Transverse colon (tissue), 4 donors: ENCODE results near the gene NLGN2. TPM values are rescaled to one million over a fixed set of nuclear protein-coding genes. Genes with fewer than 3 reads are reported as not detected.
A peak's percentile ranks its signal among the peaks of the same experiment; 100 is the strongest.

Experiments used
- DNase-seq: peaks from one replicate; pipeline ENCODE4 v3.0.0-alpha.2; 2019
- H3K27ac ChIP-seq, 4 donors: fragments of 200-600 bp; sonication (generic); 2 replicates each; pipeline ENCODE4 v1.5.1; 2016 to 2018; ENCODE audit warnings: inconsistent platforms in 4 of 4
- H3K27me3 ChIP-seq: fragments of 200-600 bp; sonication (generic); 2 replicates; pipeline ENCODE4 v1.5.1; 2017; ENCODE audit warnings: inconsistent platforms
- H3K36me3 ChIP-seq, 4 donors: fragments of 200-600 bp; sonication (generic); 2 replicates each; pipeline ENCODE4 v1.5.1; 2017 to 2019; ENCODE audit warnings: inconsistent platforms in 4 of 4
- H3K4me1 ChIP-seq, 4 donors: fragments of 200-600 bp; sonication (generic); 2 replicates each; pipeline ENCODE4 v1.5.1; 2017 to 2020; ENCODE audit warnings: inconsistent platforms in 4 of 4
- H3K4me3 ChIP-seq, 4 donors: fragments of 200-600 bp; sonication (generic); 1 replicate in 1 of 4; 2 replicates in 3 of 4; pipeline versions ENCODE4 v1.5.1 to v1.6.1; 2017 to 2019; ENCODE audit warnings: inconsistent platforms in 4 of 4
- H3K9me3 ChIP-seq, 2 donors: fragments of 200-600 bp; sonication (generic); 2 replicates each; pipeline ENCODE4 v1.5.1; 2017 to 2019; ENCODE audit warnings: inconsistent platforms in 2 of 2
- EP300 ChIP-seq: sonication (generic); formaldehyde crosslinking; IDR thresholded peaks from one replicate; pipeline ENCODE4 v1.6.1; 2017; ENCODE audit warnings: antibody characterized with exemption, low read depth
- POLR2A ChIP-seq: fragments of 450-650 bp; IDR thresholded peaks from one replicate; pipeline ENCODE4 v1.6.1; 2016; ENCODE audit warnings: antibody characterized with exemption, mild to moderate bottlenecking, moderate library complexity
- POLR2AphosphoS5 ChIP-seq, 3 donors: sonication (generic); formaldehyde crosslinking; IDR thresholded peaks; one replicate each; pipeline ENCODE4 v1.6.1; 2016; ENCODE audit warnings: antibody characterized with exemption in 3 of 3
- WGBS, 2 donors: methylation state at CpG; one replicate each; pipeline ENCODE4 v1.1.5; 2018; ENCODE audit warnings: low coverage in 1 of 2; 5-methylcytosine and 5-hydroxymethylcytosine counted together
- in situ Hi-C, 4 donors: fragments of 200-750 bp; cut with MboI; loops; one replicate each; pipeline versions ENCODE4 v1.15.0 to v1.15.1; 2017; ENCODE audit warnings: low sequenced_read_pairs in 3 of 4, low pct_ligation_motif_present in 1 of 4, low pct_unique_long_range_greater_than_20kb in 1 of 4
- intact Hi-C: fragments of 100-400 bp; cut with DNase I; formaldehyde crosslinking; loops from one replicate; pipeline ENCODE4 v1.15.1; 2023; ENCODE audit warnings: low total_unique reads
- total RNA-seq, 4 donors: library from RNA; depleted of rRNA; stranded (reverse); fragments of >200 nt; gene quantifications; one replicate each; pipeline ENCODE4 v1.1.0, GENCODE V29; 2016
- TF ChIP-seq, protein P1 (sequence below), 5 experiments: fragments of 200-600 bp in 3 of 5; fragments of 450-650 bp in 2 of 5; sonication (generic) in 3 of 5; IDR thresholded peaks; 1 replicate in 2 of 5; 2 replicates in 3 of 5; pipeline ENCODE4 v1.5.1; 2016 to 2017; ENCODE audit warnings: antibody characterized with exemption in 5 of 5, inconsistent platforms in 3 of 5, mild to moderate bottlenecking in 2 of 5, moderate library complexity in 1 of 5

The NLGN2 gene
- total RNA-seq, 4 donors from 2014 or later, result 2.2 to 12.3 (median 3.9) TPM

DNA sequence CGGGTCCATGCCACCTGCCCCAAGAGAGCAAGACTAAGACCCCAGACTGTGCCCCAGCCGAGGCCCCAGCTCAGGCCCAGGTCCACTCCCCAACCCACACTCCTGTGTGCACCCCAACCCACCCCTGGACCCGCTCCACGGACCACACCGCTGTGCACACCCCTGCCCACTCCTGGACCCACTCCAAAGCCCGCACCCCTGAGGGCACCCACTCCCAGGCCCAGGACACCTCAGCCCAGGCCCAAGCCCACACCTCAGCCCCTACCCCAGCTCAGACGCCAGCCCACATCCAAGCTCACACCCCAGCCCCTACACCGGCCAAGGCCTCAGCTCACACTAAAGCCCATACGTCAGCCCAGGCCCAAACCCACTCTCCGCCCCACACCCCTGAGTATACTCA, 22.1 kb downstream of the NLGN2 start:
- TF ChIP-seq, protein P1, sequence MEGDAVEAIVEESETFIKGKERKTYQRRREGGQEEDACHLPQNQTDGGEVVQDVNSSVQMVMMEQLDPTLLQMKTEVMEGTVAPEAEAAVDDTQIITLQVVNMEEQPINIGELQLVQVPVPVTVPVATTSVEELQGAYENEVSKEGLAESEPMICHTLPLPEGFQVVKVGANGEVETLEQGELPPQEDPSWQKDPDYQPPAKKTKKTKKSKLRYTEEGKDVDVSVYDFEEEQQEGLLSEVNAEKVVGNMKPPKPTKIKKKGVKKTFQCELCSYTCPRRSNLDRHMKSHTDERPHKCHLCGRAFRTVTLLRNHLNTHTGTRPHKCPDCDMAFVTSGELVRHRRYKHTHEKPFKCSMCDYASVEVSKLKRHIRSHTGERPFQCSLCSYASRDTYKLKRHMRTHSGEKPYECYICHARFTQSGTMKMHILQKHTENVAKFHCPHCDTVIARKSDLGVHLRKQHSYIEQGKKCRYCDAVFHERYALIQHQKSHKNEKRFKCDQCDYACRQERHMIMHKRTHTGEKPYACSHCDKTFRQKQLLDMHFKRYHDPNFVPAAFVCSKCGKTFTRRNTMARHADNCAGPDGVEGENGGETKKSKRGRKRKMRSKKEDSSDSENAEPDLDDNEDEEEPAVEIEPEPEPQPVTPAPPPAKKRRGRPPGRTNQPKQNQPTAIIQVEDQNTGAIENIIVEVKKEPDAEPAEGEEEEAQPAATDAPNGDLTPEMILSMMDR (IDR thresholded peaks at IDR 0.05), result no peak
- TF ChIP-seq EP300 (no peak), POLR2AphosphoS5 (IDR thresholded peaks at IDR 0.05) (no peak), POLR2A (no peak)
- in situ Hi-C loops, result loop anchor here in 2 of 4 donors (10.0 kb wide), 2 partner anchors 65 to 75 kb away; partner anchors contain the start of genes KCTD11 (in 1 of the 2) and TMEM95 (in 1 of the 2)
- H3K9me3 ChIP-seq, result no peaks in the 10 kb centered on the region

DNA sequence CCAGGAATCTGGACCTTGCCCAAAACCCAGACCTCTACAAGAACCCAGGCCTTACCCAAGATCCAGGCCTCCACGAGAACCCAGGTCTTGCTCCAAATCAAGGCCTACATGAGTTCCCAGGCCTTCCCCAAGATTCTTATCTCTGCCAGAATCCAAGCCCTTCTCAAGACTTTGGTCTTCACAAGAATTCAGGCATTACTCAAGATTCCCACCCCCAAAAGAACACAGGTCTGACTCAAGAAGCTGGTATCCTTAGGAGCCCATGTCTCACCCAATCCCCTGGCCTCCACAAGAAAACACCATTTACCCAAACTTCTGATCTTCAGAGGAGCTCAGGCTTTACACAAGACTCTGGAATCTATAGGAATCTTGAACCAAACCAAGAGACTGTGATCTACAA, 23.6 kb downstream of the NLGN2 start:
- intact Hi-C loops, result no loop called here
- Histone ChIP-seq H3K36me3 (no peaks in the 10 kb centered on the region), H3K9me3 (no peaks in the 10 kb centered on the region), H3K27me3 (no peaks in the 10 kb centered on the region), H3K4me3 (no peak overlapping the region), H3K27ac (no peak overlapping the region), H3K4me1 (peaks cover 3 to 12% (median 8%) of the 10 kb centered on the region in 4 donors)
- in situ Hi-C loops, result loop anchor here in 2 of 4 donors (10.0 kb wide), 2 partner anchors 66 to 76 kb away; partner anchors contain the start of genes KCTD11 (in 1 of the 2) and TMEM95 (in 1 of the 2)
- 85 to 100% methylated on average over 1 of the region's 1 CpG for WGBS, 2 donors
- DNase-seq, result no peak
- TF ChIP-seq POLR2A (no peak), POLR2AphosphoS5 (IDR thresholded peaks at IDR 0.05) (no peak), EP300 (no peak)

More for the DNA sequence above, 22.1 kb downstream of the NLGN2 start:
- H3K4me3 ChIP-seq, result no peak overlapping the region
- intact Hi-C loops, result no loop called here
- H3K27ac ChIP-seq, result no peak overlapping the region
- no peaks in the 10 kb centered on the region for H3K27me3 ChIP-seq
- peaks cover 0 to under 1% (median 0%) of the 10 kb centered on the region in 4 donors for H3K4me1 ChIP-seq
- no peak for DNase-seq
- no peaks in the 10 kb centered on the region for H3K36me3 ChIP-seq
- 80 to 93% methylated on average over 1 to 10 of the region's 10 CpGs for WGBS, 2 donors

DNA sequence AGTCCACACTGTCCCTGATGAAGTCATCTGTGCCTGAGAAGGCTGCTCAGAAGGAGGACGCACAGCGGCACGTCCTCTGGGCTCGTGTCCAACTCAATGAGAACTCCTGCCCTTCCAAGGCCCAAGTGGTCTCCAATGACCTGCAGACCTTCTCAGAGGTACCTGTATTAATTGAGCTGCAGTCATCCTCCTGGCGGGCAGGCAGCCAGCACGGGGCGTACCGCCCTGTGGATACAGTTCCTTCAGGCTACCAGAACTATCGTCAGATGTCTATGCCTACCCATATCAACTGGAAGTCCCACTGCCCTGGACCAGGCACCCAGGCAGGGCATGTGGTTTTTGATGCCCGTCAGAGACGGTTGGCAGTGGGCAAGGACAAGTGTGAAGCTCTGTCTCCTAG, 24.7 kb downstream of the NLGN2 start:
- Histone ChIP-seq H3K36me3 (no peaks in the 10 kb centered on the region), H3K4me3 (no peak overlapping the region), H3K4me1 (peaks cover 11 to 22% (median 19%) of the 10 kb centered on the region in 4 donors), H3K9me3 (no peaks in the 10 kb centered on the region), H3K27me3 (no peaks in the 10 kb centered on the region), H3K27ac (no peak overlapping the region)
- intact Hi-C loops (no loop called here), in situ Hi-C loops (loop anchor here in 2 of 4 donors (10.0 kb wide), 2 partner anchors 67 to 77 kb away; partner anchors contain the start of genes KCTD11 (in 1 of the 2) and TMEM95 (in 1 of the 2))
- TF ChIP-seq POLR2AphosphoS5 (IDR thresholded peaks at IDR 0.05), result no peak
- no peak for TF ChIP-seq EP300
- TF ChIP-seq, protein P1 (IDR thresholded peaks at IDR 0.05), result no peak
- TF ChIP-seq POLR2A, result no peak
- WGBS, 2 donors, result 94% methylated on average over 11 of the region's 11 CpGs; no CpG with 5 or more reads in 1 of the 2 donors
- no peak for DNase-seq

DNA sequence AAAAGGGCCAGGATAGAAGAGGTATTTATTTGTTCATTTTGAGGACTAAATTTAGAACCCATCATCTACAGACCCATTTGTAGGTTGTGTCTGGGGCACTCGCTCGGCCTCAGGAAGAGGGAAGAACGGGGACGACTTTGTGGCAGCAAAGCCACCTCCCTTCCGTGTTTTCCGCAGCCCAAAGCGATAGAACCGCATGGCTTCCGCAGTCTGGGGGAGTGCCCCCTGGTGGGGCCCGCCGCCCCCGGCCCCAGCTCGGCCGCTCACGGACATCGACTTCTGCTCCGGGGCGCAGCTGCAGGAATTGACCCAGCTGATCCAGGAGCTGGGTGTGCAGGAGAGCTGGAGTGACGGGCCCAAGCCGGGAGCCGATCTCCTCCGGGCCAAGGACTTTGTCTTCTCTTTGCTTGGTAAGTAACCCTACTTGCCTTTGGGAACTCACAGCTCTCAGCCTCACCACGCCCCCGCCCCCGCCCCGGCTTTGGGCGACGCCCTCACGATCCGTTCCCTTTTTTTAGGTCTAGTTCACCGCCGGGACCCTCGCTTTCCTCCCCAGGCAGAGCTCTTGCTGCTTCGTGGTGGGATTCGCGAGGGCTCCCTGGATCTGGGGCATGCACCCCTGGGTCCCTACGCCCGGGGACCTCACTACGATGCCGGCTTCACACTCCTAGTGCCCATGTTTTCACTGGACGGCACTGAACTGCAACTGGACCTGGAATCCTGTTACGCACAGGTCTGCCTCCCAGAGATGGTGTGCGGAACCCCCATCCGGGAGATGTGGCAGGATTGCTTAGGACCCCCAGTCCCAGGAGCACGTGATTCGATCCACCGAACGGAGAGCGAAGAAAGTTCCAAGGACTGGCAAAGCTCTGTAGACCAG, 28.3 kb downstream of the NLGN2 start:
- in situ Hi-C loops, result loop anchor here in 2 of 4 donors (10.0 kb wide), 2 partner anchors 71 to 81 kb away; partner anchors contain the start of genes KCTD11 (in 1 of the 2) and TMEM95 (in 1 of the 2)
- Histone ChIP-seq H3K4me1 (peaks cover 26 to 51% (median 42%) of the 10 kb centered on the region in 4 donors), H3K36me3 (no peaks in the 10 kb centered on the region), H3K27ac (peak overlapping the region; percentile 82 to 90 (median 87)), H3K27me3 (peaks cover 32% of the 10 kb centered on the region), H3K9me3 (no peaks in the 10 kb centered on the region), H3K4me3 (peak overlapping the region; percentile 33 to 79 (median 53))
- WGBS, 2 donors, result 7% methylated on average over 48 of the region's 49 CpGs; no CpG with 5 or more reads in 1 of the 2 donors
- TF ChIP-seq POLR2A (peak; percentile 43), POLR2AphosphoS5 (IDR thresholded peaks at IDR 0.05) (peak in 1 of 3 donors; percentile 14), EP300 (no peak)
- TF ChIP-seq, protein P1 (IDR thresholded peaks at IDR 0.05), result peak in 3 of 5 experiments; percentile 24 to 25 (median 24)
- peak; percentile 69 for DNase-seq
- intact Hi-C loops, result no loop called here
